ENCODE measurements around the gene STPG2. TPM values are rescaled to one million over a fixed set of nuclear protein-coding genes. Genes with fewer than 3 reads are reported as not detected.
"Not testable (repeated sequence)": the region's sequence is repeated elsewhere in the genome, so short reads cannot be mapped to it uniquely, and the experiment has no call there.

STPG2 gene
- total RNA-seq, 1 donor from 2014 or later: 0.66 TPM

DNA sequence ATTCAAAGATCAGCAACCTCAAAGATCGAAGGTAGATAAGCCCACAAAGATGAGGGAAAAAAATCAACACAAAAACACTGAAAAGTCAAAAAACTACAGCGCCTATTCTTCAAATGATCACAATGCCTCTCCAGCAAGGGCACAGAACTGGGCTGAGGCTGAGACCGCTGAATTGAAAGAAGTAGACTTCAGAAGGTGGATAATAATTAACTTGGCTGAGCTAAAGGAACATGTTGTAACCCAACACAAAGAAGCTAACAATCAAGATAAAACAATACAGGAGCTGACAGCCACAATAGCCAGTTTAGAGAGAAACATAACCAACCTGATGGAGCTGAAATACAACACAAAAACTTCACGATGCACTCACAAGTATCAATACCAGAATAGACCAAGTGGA is 231.1 kb downstream of the STPG2 start:
- peaks cover 3% of the 10 kb centered on the region for H3K9me3 Mint-ChIP-seq (ENCODE audit: unreplicated experiment)
- no peaks in the 10 kb centered on the region for H3K4me1 Mint-ChIP-seq (ENCODE audit: low read depth, unreplicated experiment)
- DNase-seq: no peak
- H3K27me3 Mint-ChIP-seq (ENCODE audit: unreplicated experiment): peaks cover 2% of the 10 kb centered on the region
- H3K27ac Mint-ChIP-seq (ENCODE audit: unreplicated experiment): no peak overlapping the region
- no peaks in the 10 kb centered on the region for H3K36me3 Mint-ChIP-seq (ENCODE audit: unreplicated experiment)
- TF ChIP-seq, protein P1, sequence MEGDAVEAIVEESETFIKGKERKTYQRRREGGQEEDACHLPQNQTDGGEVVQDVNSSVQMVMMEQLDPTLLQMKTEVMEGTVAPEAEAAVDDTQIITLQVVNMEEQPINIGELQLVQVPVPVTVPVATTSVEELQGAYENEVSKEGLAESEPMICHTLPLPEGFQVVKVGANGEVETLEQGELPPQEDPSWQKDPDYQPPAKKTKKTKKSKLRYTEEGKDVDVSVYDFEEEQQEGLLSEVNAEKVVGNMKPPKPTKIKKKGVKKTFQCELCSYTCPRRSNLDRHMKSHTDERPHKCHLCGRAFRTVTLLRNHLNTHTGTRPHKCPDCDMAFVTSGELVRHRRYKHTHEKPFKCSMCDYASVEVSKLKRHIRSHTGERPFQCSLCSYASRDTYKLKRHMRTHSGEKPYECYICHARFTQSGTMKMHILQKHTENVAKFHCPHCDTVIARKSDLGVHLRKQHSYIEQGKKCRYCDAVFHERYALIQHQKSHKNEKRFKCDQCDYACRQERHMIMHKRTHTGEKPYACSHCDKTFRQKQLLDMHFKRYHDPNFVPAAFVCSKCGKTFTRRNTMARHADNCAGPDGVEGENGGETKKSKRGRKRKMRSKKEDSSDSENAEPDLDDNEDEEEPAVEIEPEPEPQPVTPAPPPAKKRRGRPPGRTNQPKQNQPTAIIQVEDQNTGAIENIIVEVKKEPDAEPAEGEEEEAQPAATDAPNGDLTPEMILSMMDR (IDR thresholded peaks at IDR 0.05; ENCODE audit: partially characterized antibody, unreplicated experiment): no peak
- H3K4me3 Mint-ChIP-seq (ENCODE audit: unreplicated experiment): no peak overlapping the region

DNA sequence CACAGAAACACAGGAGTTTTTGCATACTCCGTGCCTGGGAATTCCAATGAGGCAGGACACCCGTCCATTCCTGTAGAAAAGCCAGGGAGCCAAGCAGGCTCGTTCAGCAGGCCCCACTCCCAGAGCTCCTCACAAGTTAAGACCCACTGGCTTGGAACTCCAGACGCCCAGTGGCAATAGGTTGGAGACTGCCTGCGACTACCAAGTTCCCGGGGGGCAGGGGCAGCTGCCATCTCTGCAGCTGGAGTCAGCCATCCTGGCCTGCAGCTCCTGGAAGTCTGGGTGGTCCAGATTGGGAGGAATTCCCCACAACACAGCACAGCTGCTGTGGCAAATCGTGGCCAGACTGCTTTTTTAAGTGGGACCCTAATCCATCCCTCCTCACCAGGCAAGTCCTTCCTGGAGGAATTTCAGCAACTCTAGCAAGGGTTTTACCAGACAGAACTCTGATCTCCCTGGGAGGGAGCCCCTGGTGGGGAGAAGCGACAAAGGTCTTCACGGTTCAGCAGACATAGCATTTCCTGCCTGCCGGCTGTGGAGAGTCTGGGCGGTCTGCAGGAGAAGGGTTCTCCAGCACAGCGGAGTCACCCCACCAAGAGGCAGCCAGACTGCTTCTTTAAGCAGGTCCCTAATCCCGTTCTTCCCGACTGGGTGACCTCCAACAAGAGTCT is 231.9 kb downstream of the STPG2 start:
- no peak overlapping the region for H3K4me3 Mint-ChIP-seq (ENCODE audit: unreplicated experiment)
- H3K27ac Mint-ChIP-seq (ENCODE audit: unreplicated experiment): no peak overlapping the region
- DNase-seq: no peak
- peaks cover 3% of the 10 kb centered on the region for H3K9me3 Mint-ChIP-seq (ENCODE audit: unreplicated experiment)
- TF ChIP-seq, protein P1 (IDR thresholded peaks at IDR 0.05; ENCODE audit: partially characterized antibody, unreplicated experiment): peak; percentile 14
- H3K36me3 Mint-ChIP-seq (ENCODE audit: unreplicated experiment): no peaks in the 10 kb centered on the region
- peaks cover 2% of the 10 kb centered on the region for H3K27me3 Mint-ChIP-seq (ENCODE audit: unreplicated experiment)
- no peaks in the 10 kb centered on the region for H3K4me1 Mint-ChIP-seq (ENCODE audit: low read depth, unreplicated experiment)

DNA sequence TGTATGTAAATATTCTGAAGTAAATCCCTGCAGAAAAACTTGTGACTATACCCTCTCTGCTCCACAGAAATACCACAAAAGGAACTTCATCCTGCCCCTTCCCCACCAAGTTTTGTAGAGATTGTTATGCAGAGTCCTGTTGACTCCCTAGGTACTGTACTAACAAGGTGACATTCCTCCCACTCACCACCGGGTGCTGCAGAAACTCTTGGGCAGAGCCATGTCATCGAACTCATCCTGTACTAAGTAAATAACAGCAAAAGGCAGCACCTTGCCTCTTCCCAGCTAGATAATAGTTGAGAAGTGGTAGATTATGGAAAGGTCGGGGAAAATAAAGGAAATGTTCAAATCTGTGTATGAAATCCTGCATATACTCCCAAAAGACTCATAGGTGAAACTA is 233.3 kb downstream of the STPG2 start:
- Mint-ChIP-seq H3K4me1 (ENCODE audit: low read depth, unreplicated experiment) (no peaks in the 10 kb centered on the region), H3K9me3 (ENCODE audit: unreplicated experiment) (peaks cover 5% of the 10 kb centered on the region), H3K27me3 (ENCODE audit: unreplicated experiment) (no peaks in the 10 kb centered on the region), H3K4me3 (ENCODE audit: unreplicated experiment) (no peak overlapping the region), H3K27ac (ENCODE audit: unreplicated experiment) (no peak overlapping the region), H3K36me3 (ENCODE audit: unreplicated experiment) (no peaks in the 10 kb centered on the region)
- DNase-seq: no peak
- TF ChIP-seq, protein P1 (IDR thresholded peaks at IDR 0.05; ENCODE audit: partially characterized antibody, unreplicated experiment): no peak

DNA sequence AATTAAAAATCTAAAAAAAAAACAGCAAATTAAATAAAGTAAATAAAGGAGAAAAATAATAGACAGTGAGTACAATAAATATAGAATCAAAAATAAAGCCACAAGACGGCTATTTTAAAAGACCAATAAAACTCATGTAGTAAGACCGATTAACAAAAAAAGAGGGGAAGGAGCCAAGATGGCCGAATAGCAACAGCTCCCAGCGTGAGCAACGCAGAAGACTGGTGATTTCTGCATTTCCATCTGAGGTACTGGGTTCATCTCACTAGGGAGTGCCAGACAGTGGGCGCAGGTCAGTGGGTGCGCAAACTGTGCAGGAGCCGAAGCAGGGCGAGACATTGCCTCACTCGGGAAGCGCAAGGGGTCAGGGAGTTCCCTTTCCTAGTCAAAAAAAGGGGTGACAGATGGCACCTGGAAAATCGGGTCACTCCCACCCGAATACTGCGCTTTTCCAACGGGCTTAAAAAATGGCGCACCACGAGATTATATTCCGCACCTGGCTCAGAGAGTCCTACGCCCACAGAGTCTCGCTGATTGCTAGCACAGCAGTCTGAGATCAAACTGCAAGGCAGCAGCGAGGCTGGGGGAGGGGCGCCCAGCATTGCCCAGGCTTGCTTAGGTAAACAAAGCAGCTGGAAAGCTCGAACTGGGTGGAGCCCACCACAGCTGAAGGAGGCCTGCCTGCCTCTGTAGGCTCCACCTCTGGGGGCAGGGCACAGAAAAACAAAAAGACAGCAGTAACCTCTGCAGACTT is 239.7 kb downstream of the STPG2 start:
- not testable (repeated sequence) for H3K4me3 Mint-ChIP-seq (ENCODE audit: unreplicated experiment); H3K36me3 Mint-ChIP-seq (ENCODE audit: unreplicated experiment); DNase-seq; H3K9me3 Mint-ChIP-seq (ENCODE audit: unreplicated experiment); H3K27me3 Mint-ChIP-seq (ENCODE audit: unreplicated experiment); H3K4me1 Mint-ChIP-seq (ENCODE audit: low read depth, unreplicated experiment)
- peak overlapping the region; percentile 52 for H3K27ac Mint-ChIP-seq (ENCODE audit: unreplicated experiment)

DNA sequence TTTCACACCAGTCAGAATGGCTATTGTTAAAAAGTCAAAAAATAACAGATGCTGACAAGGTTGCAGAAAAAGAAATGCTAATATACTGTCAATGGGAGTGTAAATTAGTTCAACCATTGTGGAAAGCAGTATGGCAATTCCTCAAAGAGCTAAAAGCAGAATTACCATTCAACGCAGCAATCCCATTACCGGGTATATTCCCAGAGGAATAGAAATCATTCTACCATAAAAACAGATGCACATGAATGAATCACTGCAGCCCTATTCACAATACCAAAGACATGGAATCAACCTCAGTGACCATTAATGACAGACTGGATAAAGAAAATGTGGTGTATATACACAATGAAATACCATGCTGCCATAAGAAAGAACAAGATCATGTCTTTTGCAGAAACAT is 243.0 kb downstream of the STPG2 start:
- H3K36me3 Mint-ChIP-seq (ENCODE audit: unreplicated experiment): peaks cover 5% of the 10 kb centered on the region
- H3K4me3 Mint-ChIP-seq (ENCODE audit: unreplicated experiment): peak overlapping the region; percentile 1
- peak overlapping the region; percentile 85 for H3K27ac Mint-ChIP-seq (ENCODE audit: unreplicated experiment)
- DNase-seq: no peak
- peaks cover 6% of the 10 kb centered on the region for H3K9me3 Mint-ChIP-seq (ENCODE audit: unreplicated experiment)
- peaks cover 3% of the 10 kb centered on the region for H3K27me3 Mint-ChIP-seq (ENCODE audit: unreplicated experiment)
- peaks cover 18% of the 10 kb centered on the region for H3K4me1 Mint-ChIP-seq (ENCODE audit: low read depth, unreplicated experiment)
- TF ChIP-seq, protein P1 (IDR thresholded peaks at IDR 0.05; ENCODE audit: partially characterized antibody, unreplicated experiment): no peak

All from glutamatergic neuron (in vitro differentiated cells).